HS-5 (cell line): ENCODE data around the gene PIGB.
A peak's percentile ranks its signal among the peaks of the same experiment; 100 is the strongest.
"Not testable (repeated sequence)": the region's sequence is repeated elsewhere in the genome, so short reads cannot be mapped to it uniquely, and the experiment has no call there.

ENCODE experiments used
- DNase-seq: peaks from one replicate; pipeline ENCODE4 v3.0.0-alpha.2; 2012; ENCODE audit warnings: low read depth

The PIGB gene

DNA sequence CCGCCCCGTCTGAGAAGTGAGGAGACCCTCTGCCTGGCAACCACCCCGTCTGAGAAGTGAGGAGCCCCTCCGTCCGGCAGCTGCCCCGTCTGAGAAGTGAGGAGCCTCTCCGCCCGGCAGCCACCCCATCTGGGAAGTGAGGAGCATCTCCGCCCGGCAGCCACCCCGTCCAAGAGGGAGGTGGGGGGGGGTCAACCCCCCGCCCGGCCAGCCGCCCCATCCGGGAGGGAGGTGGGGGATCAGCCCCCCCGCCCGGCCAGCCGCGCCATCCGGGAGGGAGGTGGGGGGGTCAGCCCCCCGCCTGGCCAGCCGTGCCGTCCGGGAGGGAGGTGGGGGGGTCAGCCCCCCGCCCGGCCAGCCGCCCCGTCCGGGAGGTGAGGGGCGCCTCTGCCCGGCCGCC lies 16.2 kb upstream of the PIGB start:
- DNase-seq, result not testable (repeated sequence)

DNA sequence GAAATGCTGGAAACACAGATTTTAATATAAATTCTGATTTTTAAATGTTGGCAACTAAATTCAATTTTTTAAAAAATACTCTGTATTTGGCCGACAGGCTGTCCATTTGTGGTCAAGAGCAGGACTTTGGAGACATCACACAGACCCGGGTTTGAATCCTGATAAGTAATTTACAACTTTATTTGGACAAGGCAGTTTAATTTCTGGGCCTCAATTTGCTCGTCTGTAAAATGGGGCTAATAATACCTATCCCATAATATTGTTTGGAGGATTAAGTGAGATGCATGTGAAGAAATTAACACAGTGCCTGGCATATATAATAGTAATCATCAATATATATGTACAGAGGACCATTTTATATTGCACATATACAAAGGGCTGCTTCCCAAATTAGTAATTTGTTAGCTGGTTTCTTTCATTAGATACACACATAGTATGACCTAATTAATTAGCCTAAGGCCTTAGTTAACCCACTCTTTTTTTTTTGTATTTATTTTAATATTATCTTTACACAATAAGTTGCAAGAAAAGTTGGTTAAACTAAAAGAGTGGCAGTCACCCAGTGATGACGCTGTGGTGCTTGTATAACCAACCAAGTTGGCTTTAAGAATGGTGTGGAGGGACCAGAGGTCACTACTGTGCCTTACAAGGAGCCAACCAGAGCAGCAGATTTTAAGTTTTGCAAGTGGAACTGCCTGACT lies 665 bp downstream of the PIGB start:
- peak; percentile 6 for DNase-seq

DNA sequence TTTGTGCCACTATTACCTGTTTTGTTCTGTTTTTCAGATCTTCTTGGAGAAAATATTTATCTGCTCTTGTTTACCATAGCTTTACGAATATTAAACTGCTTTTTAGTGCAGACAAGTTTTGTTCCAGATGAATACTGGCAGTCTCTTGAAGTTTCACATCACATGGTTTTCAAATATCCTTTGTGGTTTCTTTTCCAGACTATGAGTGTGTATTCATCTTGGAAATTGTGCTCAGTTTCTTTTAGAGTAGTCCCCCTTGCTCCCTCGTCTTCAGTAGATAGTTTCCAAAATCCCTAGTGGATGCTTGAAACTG lies 1.2 kb downstream of the PIGB start:
- DNase-seq, result no peak

DNA sequence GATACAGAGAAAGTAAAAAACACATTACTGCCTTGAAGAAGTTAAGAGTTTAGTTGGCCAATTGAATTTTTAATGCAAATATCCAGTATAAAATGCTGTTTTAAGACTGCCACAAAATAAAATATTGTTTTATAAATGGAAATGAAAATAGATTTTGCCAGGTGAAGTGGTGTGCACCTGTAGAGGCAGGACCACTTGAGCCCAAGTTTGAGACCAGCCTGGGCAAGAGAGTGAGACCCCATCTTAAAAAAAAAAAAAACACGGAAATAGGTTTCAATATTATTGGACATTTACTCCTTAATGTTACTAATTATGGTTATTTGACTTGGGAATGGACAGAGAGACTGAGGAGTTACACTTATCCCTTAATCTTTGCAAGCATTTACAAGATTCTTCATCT lies 1.9 kb downstream of the PIGB start:
- no peak for DNase-seq

DNA sequence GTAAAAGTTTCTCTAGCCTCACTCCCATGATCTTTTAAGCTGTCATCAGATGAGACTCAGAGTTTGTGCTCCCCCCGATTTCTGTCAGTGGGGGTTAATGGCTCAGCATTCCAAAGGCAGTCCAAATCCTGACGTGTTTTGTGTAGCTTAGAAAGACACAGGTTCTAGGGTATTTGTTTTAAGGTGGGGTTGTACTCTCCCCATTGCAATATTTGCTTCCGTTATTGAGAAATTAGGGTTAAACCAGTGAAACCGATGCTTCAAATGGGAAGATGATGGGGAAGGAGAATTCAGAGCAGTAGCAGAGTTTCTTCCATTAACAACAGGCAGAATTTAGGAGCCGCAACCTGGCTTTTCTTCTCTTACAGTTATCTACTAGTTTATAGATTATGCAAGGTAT lies 3.4 kb downstream of the PIGB start:
- no peak for DNase-seq

DNA sequence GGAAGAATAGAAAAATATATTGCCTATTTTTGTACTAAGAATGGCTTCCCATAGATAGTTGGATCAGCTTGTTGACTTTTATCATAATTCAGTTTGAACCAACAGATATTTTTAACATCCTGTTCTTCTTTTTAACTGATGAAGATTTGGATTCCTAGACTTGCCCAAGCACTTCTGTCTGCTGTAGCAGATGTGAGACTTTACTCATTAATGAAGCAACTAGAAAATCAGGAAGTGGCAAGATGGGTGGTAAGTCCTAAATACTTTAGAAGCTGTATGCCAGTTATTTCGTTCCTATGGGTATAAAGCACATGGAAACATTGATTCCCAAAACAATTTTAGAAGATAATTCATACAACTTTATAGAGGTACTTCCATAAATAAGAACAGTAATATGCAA lies 8.4 kb downstream of the PIGB start:
- DNase-seq, result no peak

DNA sequence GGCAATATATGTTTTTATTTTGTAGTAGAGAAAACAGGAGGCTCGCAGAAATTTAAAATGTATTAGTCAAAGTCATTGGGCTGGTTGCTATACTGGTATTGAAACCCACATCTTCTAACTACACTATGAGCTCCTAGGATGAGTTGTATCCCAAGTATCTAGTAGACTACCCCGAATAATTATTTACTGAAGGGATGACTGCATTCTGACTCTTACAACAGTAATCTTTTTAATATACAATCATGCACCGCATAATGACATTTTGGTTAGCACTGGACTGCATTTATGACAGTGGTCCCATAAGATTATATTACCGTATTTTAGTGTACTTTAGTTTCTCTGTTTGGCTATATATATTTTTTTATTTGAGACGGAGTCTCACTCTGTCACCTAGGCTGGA lies 15.3 kb downstream of the PIGB start:
- no peak for DNase-seq

DNA sequence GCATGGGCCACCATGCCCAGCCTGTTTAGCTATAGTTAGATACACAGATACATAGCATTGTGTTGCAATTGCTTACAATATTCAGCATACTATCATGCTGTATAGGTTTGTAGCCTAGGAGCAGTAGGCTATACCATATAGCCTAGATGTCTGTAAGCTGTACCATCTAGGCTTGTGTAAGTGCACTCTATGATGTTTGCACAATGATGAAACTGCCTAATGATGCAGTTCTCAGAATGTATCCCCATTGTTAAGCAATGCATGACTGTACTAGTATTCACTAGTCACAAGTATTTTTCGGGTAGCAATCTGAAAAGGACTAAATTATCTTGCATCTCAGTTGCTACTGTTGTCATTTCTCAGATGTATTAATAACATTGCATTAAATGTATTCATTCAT lies 16.0 kb downstream of the PIGB start:
- DNase-seq, result peak; percentile 6

DNA sequence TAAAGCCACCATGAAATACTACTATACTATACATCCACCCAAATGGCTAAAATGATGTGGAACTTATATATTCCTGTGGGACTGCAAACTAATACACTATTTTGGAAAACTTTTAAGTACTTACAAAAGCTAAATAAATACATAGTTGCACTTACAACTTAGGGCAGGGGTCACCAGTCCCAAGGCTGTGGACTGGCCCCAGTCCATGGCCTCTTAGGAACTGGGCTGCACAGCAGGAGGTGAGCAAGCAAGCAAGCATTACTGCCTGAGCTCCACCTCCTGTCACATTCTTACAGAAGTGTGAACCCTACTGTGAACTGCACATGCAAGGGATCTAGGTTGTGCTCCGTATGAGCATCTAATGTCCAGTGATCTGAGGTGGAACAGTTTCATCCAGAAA lies 18.1 kb downstream of the PIGB start:
- DNase-seq, result no peak

DNA sequence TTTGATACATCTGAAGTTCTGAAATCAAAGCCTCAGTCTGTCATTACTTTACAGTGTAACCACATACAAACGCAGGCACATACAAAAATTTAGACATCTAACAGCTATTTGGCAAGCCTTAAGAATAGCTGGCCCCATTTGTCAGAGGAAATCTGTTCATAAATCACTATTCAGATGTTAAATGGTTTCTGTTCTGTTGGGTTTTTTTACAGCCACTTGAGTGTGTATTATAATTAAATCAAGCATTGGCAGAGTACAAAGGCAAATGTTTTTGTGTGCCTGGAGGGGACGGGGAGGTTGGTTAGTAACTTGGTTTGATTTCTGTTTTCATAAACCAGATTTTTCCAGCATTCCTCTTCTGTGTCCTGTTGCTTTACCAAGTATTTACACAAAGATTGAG lies 24.1 kb downstream of the PIGB start:
- DNase-seq, result no peak

DNA sequence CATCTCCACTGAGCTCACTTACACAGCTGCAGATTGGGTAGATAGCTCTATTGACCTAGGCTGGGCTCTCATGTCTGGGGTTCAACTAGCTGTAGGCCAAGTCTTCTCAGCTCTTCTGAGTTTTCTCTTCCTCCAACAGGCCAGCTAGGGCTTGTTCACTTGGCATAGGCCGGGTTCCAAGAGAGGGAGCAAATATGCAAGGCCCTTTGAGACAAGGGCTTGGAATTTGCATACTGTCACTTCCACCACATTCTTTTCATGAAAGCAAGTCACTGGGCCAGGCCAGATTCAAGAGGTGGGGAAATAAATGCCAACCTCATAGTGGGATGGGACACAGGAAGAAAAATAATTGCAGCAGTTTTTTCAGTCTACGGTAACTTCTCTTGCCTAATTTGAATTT lies 25.2 kb downstream of the PIGB start:
- DNase-seq, result no peak

DNA sequence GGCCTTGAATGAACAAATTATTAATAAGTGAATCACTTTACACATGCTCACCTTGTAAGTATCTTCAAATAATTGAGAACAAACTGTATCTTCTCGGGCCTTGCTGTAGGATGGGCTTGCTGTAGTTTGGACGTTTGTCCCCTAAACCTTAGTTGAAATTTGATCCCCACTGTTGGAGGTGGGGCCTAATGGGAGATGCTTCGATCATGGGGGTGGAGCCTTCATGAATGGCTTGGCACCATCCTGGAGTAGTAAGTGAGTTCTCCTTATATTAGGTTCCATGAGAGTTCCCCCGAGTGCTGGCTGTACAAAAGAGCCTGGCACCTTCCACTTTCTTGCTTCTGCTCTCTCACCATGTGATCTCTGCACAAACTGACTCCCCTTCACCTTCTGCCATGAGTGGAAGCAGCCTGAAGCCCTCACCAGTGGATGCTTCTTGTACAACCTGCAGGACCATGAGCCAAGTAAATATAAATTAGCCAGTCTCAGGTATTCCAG lies 29.3 kb downstream of the PIGB start:
- DNase-seq, result no peak

DNA sequence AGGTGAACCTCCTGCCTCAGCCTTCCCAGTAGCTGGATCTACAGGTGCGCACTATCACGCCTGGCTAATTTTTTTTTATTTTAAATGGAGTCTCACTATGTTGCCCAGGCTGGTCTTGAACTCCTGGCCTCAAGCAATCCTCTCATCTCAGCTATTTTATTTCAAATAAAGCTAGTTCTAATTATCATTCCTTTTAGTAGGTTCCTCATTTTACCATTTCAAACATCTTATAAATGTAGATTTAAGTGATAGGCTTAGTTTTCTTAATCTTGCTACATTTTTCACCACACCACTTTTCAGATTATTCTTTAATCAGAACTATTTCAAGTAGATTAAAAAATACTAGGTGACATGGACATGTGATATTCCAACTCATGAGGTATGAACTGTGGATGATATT lies 30.3 kb downstream of the PIGB start:
- DNase-seq, result no peak

DNA sequence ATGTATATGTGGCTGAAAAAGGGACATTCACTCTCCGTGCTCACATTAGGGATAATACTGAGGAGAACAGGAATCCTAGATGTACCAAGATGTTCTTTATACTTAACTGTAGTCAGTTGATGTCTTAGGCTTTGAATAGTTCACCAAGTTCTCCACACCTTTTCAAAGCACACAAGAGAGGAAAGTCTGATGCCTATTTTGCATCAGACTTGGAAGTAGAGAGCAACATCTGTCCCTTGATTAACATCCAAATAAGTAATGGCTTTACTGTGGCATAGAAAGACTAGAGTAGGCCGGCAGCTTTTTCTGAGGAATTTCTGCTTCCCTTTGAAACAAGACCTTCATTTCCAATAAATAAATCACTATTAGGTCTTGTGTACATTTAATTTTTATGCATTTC lies 34.0 kb downstream of the PIGB start:
- no peak for DNase-seq

DNA sequence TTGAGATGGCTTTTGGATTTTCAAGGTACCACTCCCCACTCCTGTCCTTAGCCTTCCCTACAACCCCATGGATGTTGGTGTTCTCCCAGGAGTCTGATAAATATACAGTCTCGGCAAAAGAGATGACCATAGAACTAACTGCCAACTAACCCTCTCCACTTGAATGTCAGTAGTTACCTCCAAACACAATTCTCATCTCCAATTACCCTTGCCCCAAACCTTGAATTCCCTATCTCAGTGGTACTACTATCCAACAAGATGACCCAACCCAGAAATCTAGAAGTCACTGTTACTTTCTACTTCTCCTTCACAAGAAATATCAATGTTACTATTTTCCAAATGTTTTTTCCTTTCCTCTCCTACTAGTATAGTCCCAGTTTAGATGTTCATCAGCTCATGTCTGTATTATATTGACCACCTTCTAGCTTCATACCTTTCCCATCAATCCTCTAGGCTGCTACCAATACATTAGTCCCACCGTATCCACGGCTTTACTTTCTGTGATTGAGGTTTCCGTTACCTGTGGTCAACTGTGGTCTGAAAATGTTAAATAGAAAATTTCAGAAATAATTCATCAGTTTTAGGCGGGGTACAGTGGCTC lies 38.1 kb downstream of the PIGB start:
- no peak for DNase-seq

DNA sequence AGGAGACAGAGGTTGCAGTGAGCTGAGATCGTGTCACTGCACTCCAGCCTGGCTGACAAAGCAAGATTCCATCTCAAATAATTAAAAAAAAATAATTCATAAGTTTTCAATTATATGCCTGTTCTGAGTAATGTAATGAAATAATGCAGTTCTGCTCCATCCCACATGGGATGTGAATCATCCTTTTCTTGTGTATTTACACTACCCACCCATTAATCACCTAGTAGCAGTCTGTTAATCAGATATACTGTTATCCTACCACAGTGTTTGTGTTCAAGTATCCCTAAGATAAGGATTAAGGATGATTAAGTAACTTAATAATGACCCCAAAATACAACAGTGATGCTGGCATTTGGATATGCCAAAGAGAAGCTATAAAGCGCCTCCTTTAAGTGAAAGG lies 38.8 kb downstream of the PIGB start:
- peak; percentile 24 for DNase-seq

DNA sequence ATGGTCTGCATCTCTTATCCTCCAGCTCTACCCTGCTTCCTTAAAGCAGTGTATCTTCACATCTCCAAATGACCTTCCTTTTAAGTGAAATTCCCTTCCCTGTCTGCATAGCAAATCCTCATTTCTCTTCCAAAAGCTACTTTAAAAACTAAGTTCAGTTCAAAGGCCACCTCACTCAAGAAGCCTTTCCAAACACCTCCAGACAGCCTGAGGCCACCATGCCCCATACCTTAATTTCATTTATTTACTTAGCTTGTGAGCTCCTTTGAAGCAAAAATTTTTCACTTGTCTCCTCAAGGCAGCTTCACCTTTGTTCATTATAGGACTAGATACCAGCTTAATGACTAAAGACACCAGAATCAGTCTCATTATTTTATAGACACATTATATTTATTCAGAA lies 39.4 kb downstream of the PIGB start:
- DNase-seq, result no peak

DNA sequence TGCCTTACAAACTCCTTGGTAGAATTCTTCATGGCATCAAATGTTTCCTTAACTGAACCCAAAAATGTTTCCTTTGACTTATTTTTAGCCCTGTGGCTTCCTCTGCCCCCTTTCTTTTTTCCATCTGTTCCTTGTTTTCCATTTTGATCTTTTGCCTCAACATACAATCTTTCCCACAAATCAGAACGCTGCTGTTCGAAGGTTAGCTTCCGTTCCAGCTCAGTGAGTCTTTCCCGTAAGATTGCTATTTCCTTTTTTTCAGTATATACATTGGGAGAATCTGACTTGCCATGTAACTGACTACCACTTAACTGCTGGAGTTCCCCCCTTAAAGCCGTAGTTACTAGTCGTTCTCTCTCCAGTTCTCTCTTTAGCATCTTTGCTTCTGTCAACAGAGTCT lies 41.2 kb downstream of the PIGB start:
- DNase-seq, result no peak

DNA sequence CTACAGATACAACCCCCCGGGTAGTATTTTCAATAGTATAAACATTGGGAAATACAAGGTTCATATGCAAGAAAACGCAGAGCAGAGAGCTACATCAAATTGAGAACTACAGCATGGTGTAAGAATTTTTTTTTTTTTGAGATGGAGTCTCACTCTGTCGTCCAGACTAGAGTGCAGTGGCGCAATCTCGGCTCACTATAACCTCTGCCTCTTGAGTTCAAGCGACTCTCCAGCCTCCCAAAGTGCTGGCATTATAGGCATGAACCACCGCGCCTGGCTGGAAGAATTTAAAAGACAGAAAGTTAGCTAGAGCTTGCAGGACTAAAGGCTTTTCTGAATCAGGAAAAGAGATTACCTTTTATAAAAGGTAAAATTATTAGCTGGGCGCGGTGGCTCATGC lies 42.0 kb downstream of the PIGB start:
- DNase-seq, result no peak

DNA sequence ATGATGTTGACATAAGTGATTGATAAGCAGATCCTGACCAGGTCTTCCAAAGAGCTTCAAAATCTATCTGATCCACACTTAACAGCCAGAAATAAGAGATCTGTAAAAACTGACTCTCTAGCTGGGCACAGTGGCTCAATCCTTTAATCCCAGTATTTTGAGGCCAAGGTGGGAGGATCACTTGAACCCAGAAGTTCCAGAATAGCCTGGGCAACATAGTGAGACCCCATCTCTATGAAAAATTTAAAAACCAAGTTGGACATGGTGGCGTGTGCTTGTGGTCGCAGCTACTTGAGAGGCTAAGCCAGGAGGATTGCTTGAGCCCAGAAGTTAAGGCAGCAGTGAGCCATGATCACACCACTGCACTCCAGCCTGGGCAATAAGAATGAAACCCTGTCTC lies 43.6 kb downstream of the PIGB start:
- no peak for DNase-seq

DNA sequence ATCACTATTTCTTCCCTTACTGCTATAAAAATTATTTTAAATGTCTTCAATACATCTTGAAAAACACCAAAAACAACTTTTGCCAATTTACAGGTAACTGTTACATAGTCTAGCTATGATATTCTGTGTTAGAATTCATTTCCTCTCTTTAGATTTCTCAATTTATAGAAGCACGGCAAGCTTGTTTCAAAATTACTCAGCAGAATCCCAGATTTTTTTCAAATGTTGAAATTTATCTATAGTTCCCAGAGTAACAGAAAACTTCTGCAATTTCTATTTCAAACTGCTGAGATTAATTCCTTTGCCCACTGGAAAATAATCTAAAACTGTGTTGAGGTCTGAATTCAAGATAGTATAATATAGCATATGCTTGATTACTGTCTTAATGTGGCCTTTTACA lies 48.0 kb downstream of the PIGB start:
- DNase-seq, result no peak

DNA sequence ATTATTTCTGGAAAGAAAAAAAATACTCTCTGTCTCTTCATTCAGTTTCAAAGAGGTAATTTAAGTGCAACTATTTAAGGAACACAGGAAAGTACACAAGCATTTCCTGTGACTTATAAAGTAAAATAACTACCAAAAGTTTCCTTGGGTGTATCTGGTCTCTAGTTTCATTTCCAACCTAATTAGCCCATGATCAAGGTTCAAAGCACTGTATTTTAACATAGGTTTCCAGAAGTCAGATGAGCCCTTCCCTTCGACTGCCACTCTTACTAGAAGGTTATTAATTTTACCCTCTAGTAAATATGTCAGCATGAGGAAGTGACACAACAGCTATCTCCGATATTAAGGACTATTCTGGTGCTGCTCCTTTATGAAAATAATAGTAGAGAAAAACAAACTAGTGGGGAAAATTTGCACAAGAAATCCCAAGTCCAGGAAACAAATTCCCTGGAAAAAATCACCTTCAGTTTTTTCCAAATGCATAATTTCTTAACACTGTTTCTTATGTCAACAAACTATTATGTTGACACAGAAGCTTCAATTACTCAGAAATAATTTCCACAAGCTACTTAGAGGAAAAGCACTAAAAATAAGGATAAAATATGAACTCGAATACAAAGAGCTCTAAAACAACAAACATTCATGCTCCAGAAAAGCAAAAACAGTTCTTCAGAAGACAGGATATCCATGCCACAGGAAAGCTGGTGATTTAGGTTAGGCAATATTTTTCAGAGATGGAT lies 53.8 kb downstream of the PIGB start:
- DNase-seq, result no peak

DNA sequence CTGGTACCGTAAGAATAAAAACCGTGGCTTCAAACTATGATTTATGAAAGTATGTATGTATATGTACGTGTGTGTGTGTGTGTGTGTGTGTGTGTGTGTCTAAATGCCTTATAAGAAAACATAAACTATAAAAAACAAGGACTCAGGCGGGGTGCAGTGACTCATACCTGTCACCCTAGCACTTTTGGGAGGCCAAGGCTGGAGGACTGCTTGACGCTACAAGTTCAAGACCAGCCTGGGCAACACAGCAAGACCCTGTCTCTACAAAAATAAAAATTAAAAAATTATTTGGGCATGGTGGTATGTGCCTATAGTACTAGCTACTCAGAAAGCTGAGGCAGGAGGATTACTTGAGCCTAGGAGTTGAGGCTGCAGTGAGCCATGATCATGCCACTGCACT lies 60.1 kb downstream of the PIGB start:
- DNase-seq, result no peak

DNA sequence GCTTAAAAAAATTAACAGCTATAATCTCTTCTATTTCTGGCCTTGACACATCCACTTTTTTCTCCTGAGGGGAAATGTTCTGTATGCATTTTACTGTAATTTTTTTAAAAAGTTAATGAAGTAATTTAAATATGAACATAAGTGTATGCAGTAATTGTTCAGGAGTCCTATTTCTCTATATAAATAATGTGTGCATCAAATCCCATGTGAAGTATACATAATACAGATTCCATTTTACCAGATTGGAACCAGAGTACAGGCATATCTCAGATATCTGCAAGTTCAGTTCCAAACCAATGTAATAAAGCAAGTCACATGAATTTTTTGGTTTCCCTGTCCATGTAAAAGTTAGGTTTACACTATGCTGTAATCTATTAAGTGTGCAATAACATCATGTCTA lies 62.6 kb downstream of the PIGB start:
- no peak for DNase-seq
